AG10803 (cell line): ENCODE measurements around the gene CD200R1.

Experiments
- DNase-seq: peaks from one replicate; pipeline ENCODE4 v3.0.0; 2010; ENCODE audit warnings: low read depth
- H3K4me3 ChIP-seq: 2 replicates; pipeline ENCODE4 v1.5.1; 2011; ENCODE audit warnings: mild to moderate bottlenecking, low read length, control low read depth
- TF ChIP-seq, protein P1 (sequence below): conservative IDR thresholded peaks from 2 replicates; pipeline ENCODE4 v1.5.1; 2011; ENCODE audit warnings: mild to moderate bottlenecking, low read length, control low read depth, inconsistent platforms

CD200R1 gene

GRCh38 chr3:112976953-112977352, 2.0 kb upstream of the CD200R1 start:
- TF ChIP-seq, protein P1, sequence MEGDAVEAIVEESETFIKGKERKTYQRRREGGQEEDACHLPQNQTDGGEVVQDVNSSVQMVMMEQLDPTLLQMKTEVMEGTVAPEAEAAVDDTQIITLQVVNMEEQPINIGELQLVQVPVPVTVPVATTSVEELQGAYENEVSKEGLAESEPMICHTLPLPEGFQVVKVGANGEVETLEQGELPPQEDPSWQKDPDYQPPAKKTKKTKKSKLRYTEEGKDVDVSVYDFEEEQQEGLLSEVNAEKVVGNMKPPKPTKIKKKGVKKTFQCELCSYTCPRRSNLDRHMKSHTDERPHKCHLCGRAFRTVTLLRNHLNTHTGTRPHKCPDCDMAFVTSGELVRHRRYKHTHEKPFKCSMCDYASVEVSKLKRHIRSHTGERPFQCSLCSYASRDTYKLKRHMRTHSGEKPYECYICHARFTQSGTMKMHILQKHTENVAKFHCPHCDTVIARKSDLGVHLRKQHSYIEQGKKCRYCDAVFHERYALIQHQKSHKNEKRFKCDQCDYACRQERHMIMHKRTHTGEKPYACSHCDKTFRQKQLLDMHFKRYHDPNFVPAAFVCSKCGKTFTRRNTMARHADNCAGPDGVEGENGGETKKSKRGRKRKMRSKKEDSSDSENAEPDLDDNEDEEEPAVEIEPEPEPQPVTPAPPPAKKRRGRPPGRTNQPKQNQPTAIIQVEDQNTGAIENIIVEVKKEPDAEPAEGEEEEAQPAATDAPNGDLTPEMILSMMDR, result no peak
- DNase-seq, result no peak
- H3K4me3 ChIP-seq, result no peak overlapping the region

DNA sequence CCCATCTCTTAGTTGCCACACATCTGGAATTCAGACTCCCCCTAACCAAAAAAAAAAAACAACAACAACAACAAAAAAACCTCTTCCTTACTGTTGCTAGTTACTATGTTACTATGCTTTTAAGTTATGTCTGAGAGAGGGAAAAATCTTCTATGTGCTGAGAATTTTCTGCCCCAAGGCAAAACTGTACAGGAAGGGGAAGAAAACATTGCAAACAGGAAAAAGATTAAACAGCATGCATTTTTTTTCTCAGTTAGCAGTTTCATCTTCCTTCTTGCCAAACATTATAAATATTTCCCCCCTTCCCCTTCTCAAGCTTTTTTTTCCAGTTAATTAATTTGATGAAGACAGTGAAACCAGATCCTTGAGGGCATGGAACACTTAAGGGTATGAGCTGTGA, 1.1 kb upstream of the CD200R1 start:
- no peak overlapping the region for H3K4me3 ChIP-seq
- TF ChIP-seq, protein P1, result no peak
- no peak for DNase-seq

DNA sequence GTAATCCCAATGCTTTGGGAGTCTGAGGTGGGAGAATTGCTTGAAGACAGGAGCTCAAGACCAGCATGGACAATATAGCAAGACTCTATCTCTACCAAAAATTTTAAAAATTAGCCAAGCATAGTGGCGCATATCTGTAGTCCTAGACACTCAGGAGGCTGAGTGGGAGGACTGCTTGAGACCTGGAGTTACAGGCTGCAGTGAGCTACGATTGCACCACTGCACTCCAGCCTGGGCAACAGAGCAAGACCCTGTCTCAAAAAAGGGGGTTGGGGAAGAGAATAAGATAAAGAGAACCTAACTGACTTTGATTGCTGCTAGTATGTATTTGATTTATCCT, 755 bp downstream of the CD200R1 start:
- no peak overlapping the region for H3K4me3 ChIP-seq
- no peak for DNase-seq
- TF ChIP-seq, protein P1, result no peak

DNA sequence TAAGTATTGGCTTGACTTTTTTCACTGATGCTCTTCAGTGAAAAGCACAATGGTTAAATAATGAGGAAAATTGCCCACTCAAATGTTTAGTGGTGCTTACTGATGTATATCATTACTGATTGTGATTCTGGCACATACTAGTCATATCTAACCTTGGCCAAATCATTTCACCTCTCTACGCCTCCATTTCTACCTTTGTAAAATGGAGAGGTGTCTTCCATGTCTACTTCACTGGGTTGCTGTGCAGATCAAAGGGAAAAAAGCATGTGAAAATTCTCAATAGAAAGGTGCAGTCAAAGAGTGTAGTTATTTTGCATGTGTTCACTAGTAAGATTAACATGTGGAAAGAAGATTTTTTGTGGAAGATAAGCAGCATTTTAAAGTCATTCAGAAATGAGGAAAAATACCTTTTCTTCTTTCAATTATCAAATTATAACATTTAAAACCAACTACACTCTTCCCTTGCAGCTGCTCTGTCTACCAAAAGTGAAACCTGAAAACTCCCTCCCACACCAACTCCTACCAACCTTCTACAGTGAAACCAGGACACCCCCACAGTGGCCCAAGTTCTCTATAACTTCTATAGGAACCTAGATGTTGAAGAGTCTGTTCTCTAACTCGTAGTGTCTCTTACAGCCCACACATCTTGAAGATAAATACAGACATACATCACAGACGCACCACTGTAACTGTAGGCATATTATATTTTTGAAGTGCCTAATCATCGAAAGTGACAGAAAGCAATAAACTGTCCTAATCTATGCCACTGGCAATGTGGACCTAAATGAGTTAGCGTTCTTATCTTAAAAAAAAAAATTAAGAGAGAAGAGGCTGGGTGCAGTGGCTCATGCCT, 1.4 kb downstream of the CD200R1 start:
- TF ChIP-seq, protein P1, result no peak
- DNase-seq, result no peak
- no peak overlapping the region for H3K4me3 ChIP-seq

DNA sequence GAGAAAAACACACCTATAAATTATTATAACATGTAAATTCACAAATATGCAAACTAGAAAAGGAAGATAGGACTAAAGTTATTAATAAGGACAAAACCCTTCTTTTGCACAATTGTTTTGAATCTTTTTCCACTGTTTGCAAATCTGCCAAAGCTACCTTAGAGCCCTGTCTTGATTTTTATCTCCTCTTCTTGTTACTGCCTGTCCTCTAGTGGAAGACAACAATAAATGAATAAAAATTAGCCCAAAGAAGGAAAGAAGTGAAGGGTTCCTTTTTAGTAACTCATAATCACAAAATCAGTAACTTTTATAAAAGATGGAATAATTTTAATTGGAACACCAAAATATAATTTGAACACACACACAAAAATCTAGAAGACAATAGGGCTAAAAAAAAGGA, 2.7 kb downstream of the CD200R1 start:
- TF ChIP-seq, protein P1, result no peak
- no peak for DNase-seq
- no peak overlapping the region for H3K4me3 ChIP-seq

- H3K4me3 ChIP-seq, result no peak overlapping the region
- DNase-seq, result no peak
- TF ChIP-seq, protein P1, result no peak
Measured at GRCh38 chr3:112967828-112968227, 7.1 kb downstream of the CD200R1 start.

- TF ChIP-seq, protein P1, result no peak
- DNase-seq, result no peak
- no peak overlapping the region for H3K4me3 ChIP-seq
Measured at GRCh38 chr3:112967425-112967824, 7.5 kb downstream of the CD200R1 start.
